PC-3 (cell line): ENCODE results near the gene MALRD1.

ENCODE experiments used
- CTCF ChIP-seq: fragments of 300-600 bp; sonication (generic); conservative IDR thresholded peaks from 2 replicates; pipeline ENCODE4 v1.5.1; 2017; ENCODE audit warnings: antibody characterized with exemption, low read depth, mild to moderate bottlenecking, low read length
- EZH2 ChIP-seq: fragments of 300-600 bp; sonication (generic); IDR thresholded peaks from one replicate; pipeline ENCODE4 v1.6.1; 2017; ENCODE audit warnings: antibody characterized with exemption, mild to moderate bottlenecking, low read length; ENCODE audit not compliant: unreplicated experiment

DNA sequence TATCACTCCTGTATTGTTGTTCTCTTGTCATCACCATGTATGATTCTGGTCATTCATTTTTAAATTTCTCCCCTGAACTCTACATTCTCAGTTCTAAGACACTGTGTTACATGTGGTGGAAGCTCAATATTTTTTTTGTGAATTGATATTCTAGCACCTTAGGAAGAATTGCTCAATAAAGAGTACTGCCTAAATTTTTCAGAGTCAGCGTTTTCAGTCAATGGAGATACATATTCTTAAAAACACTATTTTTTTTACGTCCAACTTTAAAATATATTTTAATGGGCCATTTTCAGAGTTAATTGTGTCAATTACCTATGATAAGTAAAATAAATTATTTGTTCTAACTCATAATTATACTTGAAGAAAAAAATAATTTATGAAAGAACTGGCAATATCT is 557.2 kb downstream of the MALRD1 start:
- TF ChIP-seq CTCF (no peak), EZH2 (no peak)
